Stimulated activated CD4-positive, alpha-beta T cell treated with anti-CD3 and anti-CD28 coated beads, Interleukin-15, amount 100 ng/mL, for 1 hour (primary cell): Measurements from ENCODE around the gene PCDHB10.
"Not testable (repeated sequence)": the region's sequence is repeated elsewhere in the genome, so short reads cannot be mapped to it uniquely, and the experiment has no call there.

Experiments used
- DNase-seq, 2 donors: peaks; one replicate each; pipeline ENCODE4 v3.0.0-alpha.2; 2020; ENCODE audit warnings: low read depth in 1 of 2, low spot score in 1 of 2

Gene PCDHB10

GRCh38 chr5:141192110-141192725, at the start of gene PCDHB10:
Gene PCDHB10 (plus strand): TSS chr5:141192353. CDS start chr5:141192553, 200 bp downstream.
- no peak for DNase-seq

GRCh38 chr5:141149812-141150211, 42.3 kb upstream of the PCDHB10 start, which contains the start of gene PCDHB6:
Gene PCDHB6 (plus strand): TSS chr5:141150057. CDS start chr5:141150258, 201 bp downstream.
- DNase-seq, result no peak

- DNase-seq, result no peak
Measured at GRCh38 chr5:141150224-141150992, 41.7 kb upstream of the PCDHB10 start.

GRCh38 chr5:141150993-141151325, 41.2 kb upstream of the PCDHB10 start:
- no peak for DNase-seq

- not testable (repeated sequence) for DNase-seq
Measured at GRCh38 chr5:141151632-141152031, 40.5 kb upstream of the PCDHB10 start.

GRCh38 chr5:141152096-141152495, 40.1 kb upstream of the PCDHB10 start:
- not testable (repeated sequence) for DNase-seq

- DNase-seq, result no peak
Measured at GRCh38 chr5:141155540-141156374, 36.4 kb upstream of the PCDHB10 start.

- DNase-seq, result not testable (repeated sequence)
Measured at GRCh38 chr5:141157356-141157755, 34.8 kb upstream of the PCDHB10 start.

GRCh38 chr5:141157901-141158300, 34.3 kb upstream of the PCDHB10 start:
- not testable (repeated sequence) for DNase-seq

- no peak for DNase-seq
Measured at GRCh38 chr5:141172381-141173204, 19.6 kb upstream of the PCDHB10 start, which contains the start of gene PCDHB7. Gene PCDHB7 (plus strand): TSS chr5:141172644. CDS start chr5:141172836, 192 bp downstream.

- DNase-seq, result not testable (repeated sequence)
Measured at GRCh38 chr5:141174291-141175104, 17.7 kb upstream of the PCDHB10 start.

- no peak for DNase-seq
Measured at GRCh38 chr5:141175933-141176332, 16.2 kb upstream of the PCDHB10 start.

GRCh38 chr5:141177577-141178191, 14.5 kb upstream of the PCDHB10 start, which contains the start of gene PCDHB8:
Gene PCDHB8 (plus strand): TSS chr5:141177790. CDS start chr5:141178035, 245 bp downstream.
- not testable (repeated sequence) for DNase-seq

- not testable (repeated sequence) for DNase-seq
Measured at GRCh38 chr5:141179371-141179770, 12.8 kb upstream of the PCDHB10 start.

GRCh38 chr5:141179876-141180275, 12.3 kb upstream of the PCDHB10 start:
- DNase-seq, result not testable (repeated sequence)

- no peak for DNase-seq
Measured at GRCh38 chr5:141180313-141180712, 11.8 kb upstream of the PCDHB10 start.

- DNase-seq, result no peak
Measured at GRCh38 chr5:141182248-141182647, 9.9 kb upstream of the PCDHB10 start, which contains the start of gene PCDHB16. Gene PCDHB16 (plus strand): TSS chr5:141182387. CDS start chr5:141182560, 173 bp downstream.

- not testable (repeated sequence) for DNase-seq
Measured at GRCh38 chr5:141184117-141184855, 7.9 kb upstream of the PCDHB10 start.
